ENCODE results near the gene TRPM5.

GRCh38 chr11:2465202-2466068 is 21.1 kb upstream of the TRPM5 start:
- TF ChIP-seq POLR2A (IDR thresholded peaks at IDR 0.05) (no peak), EP300 (IDR thresholded peaks at IDR 0.05) (no peak)
- TF ChIP-seq, protein P1, sequence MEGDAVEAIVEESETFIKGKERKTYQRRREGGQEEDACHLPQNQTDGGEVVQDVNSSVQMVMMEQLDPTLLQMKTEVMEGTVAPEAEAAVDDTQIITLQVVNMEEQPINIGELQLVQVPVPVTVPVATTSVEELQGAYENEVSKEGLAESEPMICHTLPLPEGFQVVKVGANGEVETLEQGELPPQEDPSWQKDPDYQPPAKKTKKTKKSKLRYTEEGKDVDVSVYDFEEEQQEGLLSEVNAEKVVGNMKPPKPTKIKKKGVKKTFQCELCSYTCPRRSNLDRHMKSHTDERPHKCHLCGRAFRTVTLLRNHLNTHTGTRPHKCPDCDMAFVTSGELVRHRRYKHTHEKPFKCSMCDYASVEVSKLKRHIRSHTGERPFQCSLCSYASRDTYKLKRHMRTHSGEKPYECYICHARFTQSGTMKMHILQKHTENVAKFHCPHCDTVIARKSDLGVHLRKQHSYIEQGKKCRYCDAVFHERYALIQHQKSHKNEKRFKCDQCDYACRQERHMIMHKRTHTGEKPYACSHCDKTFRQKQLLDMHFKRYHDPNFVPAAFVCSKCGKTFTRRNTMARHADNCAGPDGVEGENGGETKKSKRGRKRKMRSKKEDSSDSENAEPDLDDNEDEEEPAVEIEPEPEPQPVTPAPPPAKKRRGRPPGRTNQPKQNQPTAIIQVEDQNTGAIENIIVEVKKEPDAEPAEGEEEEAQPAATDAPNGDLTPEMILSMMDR (IDR thresholded peaks at IDR 0.05), result no peak
